Measurements from ENCODE around the gene PARVB.

PARVB gene

DNA sequence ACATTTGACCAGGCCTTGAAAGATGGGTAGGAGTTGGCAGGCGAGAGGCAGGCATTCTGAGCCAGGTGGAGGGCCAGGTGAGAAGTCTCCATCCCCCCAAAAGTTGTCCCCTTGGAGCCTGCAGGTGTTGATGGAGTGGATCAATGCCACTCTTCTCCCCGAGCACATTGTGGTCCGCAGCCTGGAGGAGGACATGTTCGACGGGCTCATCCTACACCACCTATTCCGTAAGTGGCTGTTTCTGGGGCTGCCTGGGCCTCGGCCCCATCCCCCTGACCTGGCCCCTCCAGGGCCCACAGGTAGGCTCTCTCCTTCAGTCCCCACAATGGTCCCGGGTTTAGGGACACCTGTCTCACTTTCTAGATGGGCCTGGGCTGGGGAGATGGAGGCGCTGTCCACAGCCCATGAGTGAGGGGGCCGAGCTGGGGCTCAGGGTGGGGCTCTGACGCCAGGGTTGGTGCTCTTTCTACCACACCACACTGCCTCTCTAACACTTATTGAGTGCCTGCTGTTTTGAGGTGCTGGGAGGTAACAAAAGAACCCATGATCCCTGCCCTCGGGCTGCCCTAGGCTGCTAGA is 163.6 kb downstream of the PARVB start:
- DNase-seq, result no peak

DNA sequence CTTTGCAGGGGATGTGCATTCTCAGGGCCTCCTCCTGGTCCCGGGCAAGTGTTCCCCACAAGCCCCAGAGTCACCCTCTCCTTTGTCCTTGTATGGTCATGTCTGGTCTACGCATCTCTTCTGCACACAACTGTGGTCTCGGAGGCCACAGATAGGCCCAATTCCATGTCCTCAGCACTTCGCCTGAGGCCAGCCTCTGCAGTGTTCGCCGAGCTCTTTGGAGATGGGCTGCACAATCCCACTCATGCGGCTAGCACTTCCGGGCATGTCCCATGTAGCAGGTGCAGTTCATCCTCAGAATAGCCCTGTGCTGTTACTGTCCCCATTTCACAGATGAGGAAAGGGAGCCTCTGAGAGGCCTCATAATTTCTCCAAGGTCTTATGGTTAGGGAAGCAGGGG is 164.2 kb downstream of the PARVB start:
- DNase-seq, result no peak

DNA sequence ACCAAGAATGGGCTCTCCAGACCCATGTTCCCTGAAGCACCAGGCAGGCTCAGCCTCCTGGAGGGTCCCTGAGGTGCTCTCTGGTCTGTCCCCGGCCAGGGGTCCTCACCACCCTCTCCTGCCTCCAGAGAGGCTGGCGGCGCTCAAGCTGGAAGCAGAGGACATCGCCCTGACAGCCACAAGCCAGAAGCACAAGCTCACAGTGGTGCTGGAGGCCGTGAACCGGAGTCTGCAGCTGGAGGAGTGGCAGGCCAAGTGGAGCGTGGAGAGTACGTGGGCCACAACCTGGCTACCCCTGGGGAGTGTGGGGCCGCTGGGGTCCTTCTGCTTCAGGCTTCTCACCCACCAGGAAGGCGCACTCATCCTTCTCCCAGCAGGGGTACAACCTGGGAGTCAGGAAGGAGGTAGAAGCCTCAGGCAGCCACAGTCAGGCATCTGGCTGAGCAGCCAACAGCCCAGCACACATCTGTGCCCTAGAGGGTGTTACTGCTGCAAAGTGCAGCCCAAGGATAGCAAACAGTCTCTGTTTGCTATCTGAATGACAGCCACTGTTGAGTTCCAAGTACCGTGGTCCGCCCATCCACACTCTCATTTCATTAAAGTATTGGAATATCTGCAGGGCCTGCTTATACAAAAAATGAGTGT is 165.0 kb downstream of the PARVB start:
- DNase-seq, result no peak

DNA sequence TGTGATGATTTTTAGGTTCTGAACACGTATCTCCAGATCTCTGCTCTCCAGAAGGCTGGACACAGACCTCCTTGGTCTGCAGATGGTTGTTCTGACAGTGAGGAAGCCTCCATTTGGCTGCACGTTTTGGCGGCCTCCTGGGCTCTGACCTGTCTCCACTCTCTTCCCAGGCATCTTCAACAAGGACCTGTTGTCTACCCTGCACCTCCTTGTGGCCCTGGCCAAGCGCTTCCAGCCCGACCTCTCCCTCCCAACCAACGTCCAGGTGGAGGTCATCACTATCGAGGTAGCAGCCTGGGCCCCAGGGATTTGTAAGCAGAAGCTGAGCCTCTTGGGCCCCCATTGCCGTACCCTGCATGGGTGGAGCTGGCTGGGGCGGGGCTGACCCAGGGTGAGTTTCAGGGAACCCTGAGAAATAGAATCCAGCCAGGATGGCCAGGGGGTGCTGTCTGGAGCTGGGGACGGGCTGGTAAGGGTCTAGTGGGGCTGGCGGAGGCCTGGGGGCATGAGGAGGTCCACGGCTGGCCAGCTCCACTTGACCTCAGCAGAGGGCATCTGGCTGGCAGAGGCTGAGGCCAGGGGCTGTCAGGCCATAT is 166.4 kb downstream of the PARVB start:
- no peak for DNase-seq

DNA sequence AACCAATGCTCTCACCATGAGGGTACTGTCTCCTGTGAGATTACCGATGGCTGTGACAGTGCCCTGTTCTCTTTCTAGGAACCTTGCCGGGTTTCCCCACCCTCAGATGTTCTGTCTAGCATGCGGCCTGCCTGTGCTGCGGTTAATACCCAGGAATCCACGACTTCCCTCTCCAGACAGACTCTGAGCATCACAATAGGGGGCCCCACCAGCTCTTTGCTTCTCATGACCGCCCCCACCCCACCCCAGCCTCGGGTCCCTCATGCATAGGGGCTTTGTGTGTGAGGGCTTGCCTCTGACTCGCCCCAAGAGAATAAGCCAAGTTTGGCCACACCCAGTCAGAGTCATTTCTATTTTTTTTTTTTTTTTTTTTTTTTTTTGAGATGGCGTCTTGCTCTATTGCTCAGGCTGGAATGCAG is 166.9 kb downstream of the PARVB start:
- DNase-seq, result no peak

DNA sequence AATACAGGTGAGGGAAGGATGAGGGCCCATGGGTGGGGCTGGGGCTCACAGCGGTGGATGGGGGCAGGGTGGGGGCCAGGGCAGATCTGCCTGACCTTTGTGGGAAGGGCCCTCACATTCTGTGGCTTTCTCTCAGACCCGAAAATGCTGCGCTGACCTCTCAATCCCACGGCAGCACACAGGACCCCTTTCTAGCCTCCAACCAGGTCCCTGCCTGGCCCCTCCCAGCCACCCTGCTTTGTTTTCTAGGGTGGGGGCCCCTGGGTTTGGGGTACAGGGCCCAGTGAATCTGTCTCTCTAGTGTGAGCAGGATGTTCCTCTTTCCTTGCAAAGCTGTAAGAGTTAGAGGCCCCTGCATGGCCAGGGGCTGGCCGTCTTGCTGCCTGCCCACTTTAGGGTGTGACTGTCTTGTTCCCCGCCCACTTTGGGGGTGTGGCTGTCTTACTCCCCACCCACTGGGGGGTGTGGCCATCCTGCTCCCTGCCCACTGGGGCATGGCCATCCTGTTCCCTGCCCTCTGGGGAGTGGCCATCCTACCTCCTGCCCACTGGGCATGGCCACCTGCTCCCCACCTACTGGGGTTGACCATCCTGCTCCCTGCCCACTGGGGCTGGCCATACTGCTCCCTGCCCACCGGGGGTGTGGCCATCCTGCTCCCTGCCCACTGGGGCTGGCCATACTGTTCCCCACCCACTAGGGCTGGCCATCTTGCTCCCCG is 168.2 kb downstream of the PARVB start:
- no peak for DNase-seq

DNA sequence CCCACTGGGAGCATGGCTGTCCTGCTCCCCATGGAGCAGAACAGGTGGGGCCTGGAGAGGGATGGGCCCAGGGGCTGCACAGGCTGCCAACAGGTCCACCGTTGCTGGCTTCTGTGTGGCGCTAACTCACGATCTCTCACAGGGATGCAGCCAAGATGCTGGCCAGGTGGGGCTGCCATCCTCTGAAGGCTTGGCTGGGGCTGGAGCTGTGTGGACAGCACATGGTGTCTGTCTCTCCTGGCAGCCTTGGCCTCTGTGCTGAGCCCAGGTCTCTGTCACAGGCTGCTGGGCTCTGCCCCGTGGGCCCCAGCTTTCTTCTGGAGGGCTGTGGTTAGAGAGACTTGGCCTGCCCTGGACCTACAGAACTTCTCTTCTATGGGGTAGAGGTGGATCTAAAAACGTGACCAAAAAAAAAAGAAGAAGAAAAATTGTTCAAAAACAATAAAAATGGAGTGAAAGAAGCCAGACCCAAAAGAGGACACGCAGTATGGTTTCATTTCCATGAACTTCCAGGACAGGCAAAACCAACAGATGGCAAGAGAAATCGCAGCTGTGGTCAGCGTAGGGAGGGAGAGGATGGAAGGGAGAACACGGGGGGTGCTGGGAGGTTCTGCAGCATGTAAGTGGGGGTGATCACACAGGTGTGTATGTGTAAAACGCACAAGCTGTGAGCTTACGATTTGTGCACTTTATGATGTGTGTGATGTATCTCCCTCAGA is 168.9 kb downstream of the PARVB start:
- no peak for DNase-seq

DNA sequence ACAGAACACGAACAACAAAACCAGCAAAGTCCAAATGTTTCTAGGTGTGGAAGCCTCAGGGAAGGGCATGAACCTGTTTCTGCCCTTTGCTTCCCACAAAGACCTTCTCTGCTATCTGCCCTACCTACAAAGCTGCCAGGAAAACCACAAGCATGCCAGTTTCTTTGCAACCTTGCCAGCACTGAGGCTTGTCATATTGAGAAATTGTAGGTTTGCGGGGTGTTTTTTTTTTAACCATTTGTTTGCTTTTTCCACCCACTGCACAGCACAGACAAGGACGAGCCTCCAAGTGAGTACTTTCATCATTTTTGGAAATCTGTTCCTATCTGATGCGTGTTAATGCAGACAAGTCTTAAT is 169.4 kb downstream of the PARVB start:
- no peak for DNase-seq

DNA sequence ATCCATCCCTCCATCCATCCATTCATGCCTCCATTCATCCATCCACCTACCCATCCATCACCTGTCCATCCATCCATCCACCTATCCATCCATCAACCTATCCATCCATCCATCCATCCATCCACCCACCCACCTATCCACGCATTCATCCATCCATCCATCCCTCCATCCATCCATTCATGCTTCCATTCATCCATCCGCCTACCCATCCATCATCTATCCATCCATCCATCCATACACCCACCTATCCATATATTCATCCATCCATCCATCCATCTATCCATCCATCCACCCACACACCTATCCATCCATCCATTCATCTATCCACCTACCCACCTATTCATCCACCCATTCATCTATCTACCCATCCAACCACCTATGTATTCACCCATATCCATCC is 170.5 kb downstream of the PARVB start:
- no peak for DNase-seq

DNA sequence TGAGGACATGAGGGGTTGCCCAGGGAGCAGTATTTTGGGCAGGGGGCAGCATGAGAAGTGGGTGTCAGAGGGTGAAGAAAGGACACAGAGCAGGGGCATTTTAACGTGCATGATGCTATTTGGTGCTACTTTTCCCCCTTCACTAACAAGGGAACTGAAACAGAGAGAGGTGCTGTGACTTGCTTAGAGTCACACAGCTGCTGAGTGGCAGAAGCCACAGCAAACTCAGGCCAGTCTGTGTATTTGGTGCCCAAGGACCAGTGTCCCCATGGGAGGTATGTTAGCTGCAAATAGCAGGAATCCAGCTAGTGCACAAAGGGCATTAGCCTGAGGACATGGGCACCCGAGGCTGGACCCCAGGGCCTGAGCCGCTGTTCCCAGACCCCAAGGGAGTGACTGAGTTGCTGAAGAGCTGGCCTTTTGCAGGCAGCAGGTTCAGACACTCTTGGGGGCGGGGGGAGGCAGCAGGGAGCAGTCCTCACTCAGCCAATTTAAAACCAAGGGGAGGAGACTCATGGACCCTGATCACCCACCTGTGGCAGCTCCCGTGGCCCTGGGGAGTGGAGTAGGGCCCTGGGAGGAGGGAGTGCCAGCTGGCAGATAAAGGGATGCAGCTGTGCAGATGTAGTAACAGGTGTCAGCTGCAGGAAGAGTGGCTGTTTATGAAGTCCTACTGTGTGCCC is 171.2 kb downstream of the PARVB start:
- DNase-seq, result no peak

DNA sequence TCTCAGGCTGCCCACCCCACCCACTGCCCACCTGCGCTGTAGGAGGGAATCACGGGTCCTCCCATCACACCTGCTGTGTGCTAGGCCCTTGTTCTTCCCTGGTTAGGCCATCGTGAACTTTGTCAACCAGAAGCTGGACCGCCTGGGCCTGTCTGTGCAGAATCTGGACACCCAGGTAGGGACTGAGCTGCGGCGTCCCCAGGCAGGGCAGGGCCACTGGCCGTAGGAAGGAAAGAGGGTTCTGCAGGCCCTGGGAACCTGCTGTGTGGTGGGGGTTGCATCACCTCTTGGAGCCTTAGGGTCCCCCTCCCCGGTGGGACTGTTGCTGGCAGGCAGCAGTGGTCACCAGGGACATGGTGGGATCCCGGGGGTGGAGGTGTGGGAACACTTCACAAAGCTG is 172.1 kb downstream of the PARVB start:
- DNase-seq, result no peak

DNA sequence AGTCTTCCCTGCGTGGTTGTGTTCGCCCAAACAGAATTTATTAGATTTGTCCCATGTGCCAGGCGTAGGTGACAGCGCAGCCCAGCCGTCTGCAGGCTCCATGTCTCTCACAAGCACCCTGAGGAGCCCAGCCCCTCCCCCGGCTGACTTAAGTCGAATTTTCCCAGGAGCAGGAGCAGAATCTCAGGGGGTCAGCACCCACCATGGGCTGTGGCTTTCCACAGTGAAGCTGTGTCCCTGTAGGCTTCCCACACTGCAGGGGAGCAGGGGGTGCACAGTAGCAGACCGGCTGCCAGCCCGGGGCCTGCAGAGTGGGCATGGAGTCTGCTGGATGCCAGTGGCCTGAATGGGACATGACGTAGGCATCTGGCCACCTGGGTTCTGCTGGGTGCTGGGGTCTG is 172.6 kb downstream of the PARVB start:
- DNase-seq, result no peak

DNA sequence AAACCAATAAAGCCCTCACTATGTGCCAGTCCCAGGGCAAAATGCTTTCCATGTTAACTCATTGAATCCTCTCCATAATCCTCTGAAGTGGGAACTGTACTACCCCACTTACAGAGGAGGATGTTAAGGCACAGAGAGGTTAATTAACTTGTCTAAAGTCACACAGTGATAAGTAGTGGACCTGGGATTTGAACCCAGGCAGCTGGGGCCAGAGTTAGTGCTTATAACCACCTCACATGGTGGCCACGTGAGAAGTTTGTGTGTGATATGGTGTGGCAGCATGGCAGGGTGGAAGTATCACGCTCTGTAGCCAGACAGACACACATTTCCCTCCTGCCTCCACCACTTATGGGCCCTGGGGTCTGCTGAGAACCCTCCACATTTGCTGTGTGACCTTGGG is 173.2 kb downstream of the PARVB start:
- no peak for DNase-seq

DNA sequence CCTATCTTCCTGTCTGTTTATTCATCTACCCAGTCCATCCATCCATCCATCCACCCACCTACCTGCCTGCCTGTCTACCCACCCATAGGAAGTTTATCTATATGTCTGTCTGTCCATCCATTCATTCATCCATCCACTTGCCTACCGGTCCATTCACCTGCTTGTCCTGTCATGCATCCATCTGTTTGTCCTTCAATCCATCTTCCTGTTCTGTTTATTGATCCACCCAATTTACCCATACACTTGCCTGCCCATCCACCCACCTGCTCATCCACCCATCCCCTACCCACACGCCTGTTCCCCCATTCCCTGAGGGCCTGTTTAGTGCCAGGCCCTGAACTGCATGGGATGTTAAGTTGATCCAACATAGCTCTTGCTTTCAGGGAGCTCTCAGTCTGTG is 175.1 kb downstream of the PARVB start:
- no peak for DNase-seq

DNA sequence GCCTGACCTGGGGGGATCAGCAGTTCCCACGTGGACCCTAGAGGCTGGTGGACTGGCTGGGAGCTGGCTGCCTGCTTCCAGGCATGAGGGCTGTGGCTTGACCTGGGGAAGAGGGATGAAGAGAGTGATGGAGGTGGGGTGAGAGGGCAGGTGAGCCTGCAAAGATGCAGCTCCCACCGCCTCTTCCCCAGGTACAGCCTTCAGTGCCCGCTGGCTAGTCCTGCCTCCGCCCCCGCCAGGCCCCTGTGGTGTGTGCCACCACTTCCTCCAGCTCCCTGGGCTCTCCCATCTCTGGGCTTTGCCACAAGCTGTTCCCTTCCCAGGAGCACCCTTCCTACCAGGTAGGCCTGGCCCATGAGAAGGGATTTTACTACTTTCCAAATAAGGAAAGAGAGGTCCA is 175.8 kb downstream of the PARVB start:
- DNase-seq, result no peak

DNA sequence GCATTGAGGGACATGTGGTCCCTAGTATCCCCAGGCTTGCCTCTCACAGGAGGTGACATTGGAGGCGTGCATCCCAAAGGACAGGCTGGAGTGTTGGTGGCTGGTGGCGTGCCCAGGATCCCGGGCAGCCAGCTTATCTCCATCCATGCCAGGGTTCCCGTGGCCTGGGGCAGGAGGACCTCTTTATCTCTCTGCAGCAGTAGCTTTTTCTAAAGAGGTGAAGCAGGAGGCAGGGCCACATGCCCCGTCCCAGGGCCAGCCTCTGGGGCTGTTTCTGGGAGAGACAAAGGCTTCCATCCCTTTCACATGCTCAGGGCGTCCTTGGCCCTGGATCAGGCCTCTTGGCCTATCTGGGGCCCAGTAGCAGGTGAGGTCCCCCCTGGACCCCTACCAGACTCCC is 176.3 kb downstream of the PARVB start:
- DNase-seq, result no peak

DNA sequence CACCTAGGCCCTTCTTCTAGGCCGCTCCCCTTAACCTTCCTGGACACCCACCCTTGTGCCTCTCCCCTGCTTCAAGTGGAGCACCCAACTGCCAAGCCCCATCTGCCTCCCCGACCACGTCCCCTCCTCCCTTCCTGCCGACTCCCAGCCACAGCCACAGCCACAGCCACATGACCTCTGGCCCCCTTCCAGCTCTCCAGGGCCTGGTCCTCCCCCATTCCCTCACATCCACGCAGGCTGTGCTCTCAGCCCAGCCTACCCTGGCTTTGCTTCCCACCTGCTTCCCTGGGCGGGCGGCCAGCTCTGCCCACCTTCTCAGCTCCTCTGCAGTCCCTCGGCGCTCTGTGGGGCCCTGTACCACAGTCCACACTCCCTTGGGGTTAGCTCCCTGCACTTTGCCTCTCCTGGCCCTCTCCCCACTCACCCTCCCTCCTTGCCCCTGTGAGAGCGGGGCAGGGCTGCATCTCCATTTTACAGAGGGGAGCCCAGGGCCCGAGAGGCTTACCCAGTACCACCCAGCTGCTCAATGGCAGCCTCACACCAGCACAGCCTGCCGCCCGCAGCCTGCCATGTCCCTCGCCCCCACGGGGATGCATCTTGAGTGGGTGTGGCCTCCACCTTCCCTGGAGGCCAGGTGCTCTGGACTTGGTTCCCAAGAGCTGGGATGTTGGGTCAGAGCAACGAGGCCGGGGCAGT is 176.9 kb downstream of the PARVB start:
- no peak for DNase-seq

DNA sequence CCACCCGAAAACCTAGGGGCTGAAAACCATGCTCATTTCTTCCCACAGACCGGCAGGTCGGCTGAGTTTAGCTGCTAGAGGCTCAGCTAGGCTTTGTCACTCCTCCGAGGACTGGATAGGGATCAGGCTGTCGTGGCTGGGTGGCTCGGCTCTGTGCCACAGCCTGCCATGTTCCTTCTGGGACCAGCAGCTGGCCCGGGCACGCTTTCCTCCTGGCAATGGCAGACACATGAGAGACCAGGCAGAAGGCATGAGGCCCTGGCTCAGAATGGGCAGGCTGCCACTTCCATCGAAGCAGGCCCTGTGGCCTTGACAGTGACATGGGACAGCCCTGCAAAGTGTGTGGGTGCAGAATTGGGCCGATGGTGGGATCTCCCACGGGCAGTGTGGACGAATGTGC is 177.6 kb downstream of the PARVB start:
- no peak for DNase-seq

DNA sequence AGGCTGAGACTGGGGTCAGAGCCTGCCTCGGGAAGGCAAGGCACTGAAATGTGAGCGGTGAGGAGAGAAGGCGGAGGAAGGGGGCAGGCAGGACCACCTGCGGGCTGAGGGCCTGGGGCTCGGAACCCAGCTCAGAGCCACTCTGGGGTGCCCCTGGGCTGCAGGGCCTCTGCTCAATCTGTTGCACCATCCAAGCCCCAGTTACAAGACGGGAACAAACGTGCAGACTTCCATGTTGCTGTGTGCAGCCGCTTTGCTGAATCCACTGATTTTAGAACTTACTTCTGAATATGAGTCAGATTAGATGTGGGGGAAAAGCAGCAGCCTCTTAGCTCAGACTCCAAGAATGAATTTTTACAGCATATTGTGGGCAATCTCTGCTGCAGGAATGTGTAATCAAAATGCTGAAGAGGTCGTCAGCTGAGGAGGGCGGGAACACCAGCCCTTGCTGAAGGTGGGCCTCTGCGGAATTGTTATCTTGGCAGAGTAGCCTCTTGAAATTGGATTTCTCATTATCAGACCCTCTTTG is 178.2 kb downstream of the PARVB start:
- no peak for DNase-seq

DNA sequence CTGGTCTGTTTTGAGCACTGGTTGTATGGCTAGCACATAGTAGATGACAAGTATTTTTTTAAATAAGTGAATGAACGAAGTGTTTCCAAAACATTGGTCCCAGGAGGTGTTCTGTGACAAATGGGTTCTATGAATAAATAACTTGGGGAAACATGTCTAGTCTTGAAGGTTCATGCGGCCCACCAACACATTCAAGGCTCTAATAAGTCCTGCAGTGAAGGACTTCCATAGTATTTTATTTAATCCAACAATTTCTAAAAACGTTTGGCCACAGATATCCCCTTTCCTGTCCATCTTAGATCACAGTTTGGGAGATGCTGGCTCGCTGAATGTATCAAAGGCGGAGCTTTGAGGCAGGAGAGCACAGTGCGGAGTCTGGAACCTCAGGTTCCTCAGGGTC is 179.1 kb downstream of the PARVB start:
- no peak for DNase-seq

DNA sequence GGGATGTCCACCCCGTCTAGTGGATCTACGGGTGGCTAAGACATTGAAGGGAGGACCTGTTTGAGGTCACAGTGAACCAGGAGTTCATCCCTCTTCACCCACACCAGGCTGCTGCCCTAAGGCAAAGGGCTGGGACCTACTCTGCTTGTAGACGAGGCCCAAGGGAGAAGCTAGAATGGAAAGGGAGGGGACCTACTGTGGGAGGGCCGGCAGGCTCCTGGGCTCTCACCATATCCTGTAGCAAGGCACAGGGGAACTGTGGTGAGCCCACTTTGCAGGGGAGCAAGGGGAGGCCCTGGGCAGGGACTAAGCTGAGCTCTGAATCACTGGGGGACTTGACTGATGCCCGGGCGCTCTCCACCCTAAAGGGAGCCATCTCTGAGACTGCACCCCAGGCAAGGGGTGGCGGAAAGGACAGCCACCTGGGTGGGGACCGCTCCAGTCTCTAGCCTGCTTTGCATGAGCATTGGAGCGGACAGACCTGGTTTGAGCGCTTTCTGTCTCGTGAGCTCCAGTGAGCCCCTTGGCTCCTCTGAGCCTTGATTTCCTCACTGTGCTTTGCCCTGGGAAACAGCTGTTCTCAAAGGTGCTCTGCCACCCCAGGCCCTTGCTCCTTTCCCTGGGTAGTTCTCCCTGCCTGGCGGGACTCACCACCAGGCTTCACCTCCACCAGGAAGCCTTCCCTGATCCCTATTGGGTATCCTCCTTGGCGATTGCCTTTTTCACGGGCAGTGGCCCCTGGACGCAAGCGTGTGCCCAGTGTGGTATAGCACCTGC is 180.8 kb downstream of the PARVB start:
- DNase-seq, result no peak

Measured in NCI-H510A (cell line).